Raji (cell line): ENCODE results near the gene KCTD6.

Experiments used
- POLR2A ChIP-seq: IDR thresholded peaks from 2 replicates; pipeline ENCODE4 v1.6.1; 2011; ENCODE audit warnings: low read depth, low read length, control low read depth; ENCODE audit not compliant: insufficient read depth

The KCTD6 gene

GRCh38 chr3:58530354-58530865 lies 38.5 kb downstream of the KCTD6 start:
- no peak for TF ChIP-seq POLR2A

- TF ChIP-seq POLR2A = no peak
Observed at GRCh38 chr3:58531555-58531954, 39.7 kb downstream of the KCTD6 start.

- TF ChIP-seq POLR2A = no peak
Observed at GRCh38 chr3:58531956-58532355, 40.1 kb downstream of the KCTD6 start.

- TF ChIP-seq POLR2A = no peak
Observed at GRCh38 chr3:58532794-58533220, 40.9 kb downstream of the KCTD6 start.

GRCh38 chr3:58534592-58535494 lies 42.9 kb downstream of the KCTD6 start:
- no peak for TF ChIP-seq POLR2A

GRCh38 chr3:58535531-58536500 lies 43.9 kb downstream of the KCTD6 start:
- no peak for TF ChIP-seq POLR2A

GRCh38 chr3:58536501-58537411 lies 44.9 kb downstream of the KCTD6 start, which contains the start of gene ACOX2:
ACOX2 (minus strand) TSS chr3:58537190; CDS start chr3:58535106, 2,084 bp downstream.
- TF ChIP-seq POLR2A = no peak

GRCh38 chr3:58537412-58538301 lies 45.8 kb downstream of the KCTD6 start:
- no peak for TF ChIP-seq POLR2A

- no peak for TF ChIP-seq POLR2A
Observed at GRCh38 chr3:58539626-58540025, 47.7 kb downstream of the KCTD6 start.

GRCh38 chr3:58540176-58540858 lies 48.4 kb downstream of the KCTD6 start:
- TF ChIP-seq POLR2A = no peak

- TF ChIP-seq POLR2A = no peak
Observed at GRCh38 chr3:58544541-58544940, 52.6 kb downstream of the KCTD6 start.

- TF ChIP-seq POLR2A = no peak
Observed at GRCh38 chr3:58551636-58552180, 59.8 kb downstream of the KCTD6 start.
